Cardiac septum (tissue), 1 donor: ENCODE data around the gene SPAG16. TPM values are rescaled to one million over a fixed set of nuclear protein-coding genes. Genes with fewer than 3 reads are reported as not detected.
"Not testable (repeated sequence)": the region's sequence is repeated elsewhere in the genome, so short reads cannot be mapped to it uniquely, and the experiment has no call there.

Experiments
- DNase-seq: peaks from one replicate; pipeline ENCODE4 v3.0.0-alpha.2; 2020; ENCODE audit warnings: low spot score
- intact Hi-C: fragments of 100-400 bp; cut with DNase I; formaldehyde crosslinking; loops from one replicate; pipeline ENCODE4 v1.14.0; 2022
- total RNA-seq: library from RNA; stranded (reverse); fragmentation: NEBNext Ultra II Directional; extraction: Animal tissue kit (Norgen Biotek cat#: 25700); gene quantifications from one replicate; pipeline ENCODE4 v1.2.1, GENCODE V29; 2021
- donor health status: DM: no; HTN: no; CAD: no.

The SPAG16 gene
- total RNA-seq, 1 donor from 2014 or later: 22.8 TPM

- no peak for DNase-seq
- intact Hi-C loops: no loop called here
Measured at GRCh38 chr2:213669657-213670056, 385.4 kb downstream of the SPAG16 start.

GRCh38 chr2:213678437-213679218, 394.4 kb downstream of the SPAG16 start:
- no peak for DNase-seq
- intact Hi-C loops: no loop called here

GRCh38 chr2:213679894-213680293, 395.6 kb downstream of the SPAG16 start:
- no peak for DNase-seq
- intact Hi-C loops: no loop called here

GRCh38 chr2:213682276-213682675, 398.0 kb downstream of the SPAG16 start:
- no peak for DNase-seq
- intact Hi-C loops: no loop called here

- intact Hi-C loops: no loop called here
Measured at GRCh38 chr2:213688133-213688532, 403.9 kb downstream of the SPAG16 start.

GRCh38 chr2:213688825-213689224, 404.6 kb downstream of the SPAG16 start:
- intact Hi-C loops, DNase-seq: not testable (repeated sequence)

More at GRCh38 chr2:213688133-213688532, 403.9 kb downstream of the SPAG16 start:
- no peak for DNase-seq

- no peak for DNase-seq
- intact Hi-C loops: no loop called here
Measured at GRCh38 chr2:213689585-213689984, 405.3 kb downstream of the SPAG16 start.

GRCh38 chr2:213691351-213691750, 407.1 kb downstream of the SPAG16 start:
- intact Hi-C loops: no loop called here
- no peak for DNase-seq

GRCh38 chr2:213696442-213696841, 412.2 kb downstream of the SPAG16 start:
- intact Hi-C loops: no loop called here
- no peak for DNase-seq

GRCh38 chr2:213701365-213701764, 417.1 kb downstream of the SPAG16 start:
- DNase-seq, intact Hi-C loops: not testable (repeated sequence)

- no peak for DNase-seq
- intact Hi-C loops: no loop called here
Measured at GRCh38 chr2:213703406-213704098, 419.3 kb downstream of the SPAG16 start.

- no peak for DNase-seq
- intact Hi-C loops: no loop called here
Measured at GRCh38 chr2:213710164-213710563, 425.9 kb downstream of the SPAG16 start.

- DNase-seq: not testable (repeated sequence)
Measured at GRCh38 chr2:213718411-213718810, 434.1 kb downstream of the SPAG16 start.

GRCh38 chr2:213722565-213722964, 438.3 kb downstream of the SPAG16 start:
- intact Hi-C loops: no loop called here
- no peak for DNase-seq

More at GRCh38 chr2:213718411-213718810, 434.1 kb downstream of the SPAG16 start:
- intact Hi-C loops: not testable (repeated sequence)

- intact Hi-C loops: no loop called here
- DNase-seq: no peak
Measured at GRCh38 chr2:213723041-213723560, 438.8 kb downstream of the SPAG16 start.

- intact Hi-C loops: no loop called here
- no peak for DNase-seq
Measured at GRCh38 chr2:213723707-213724106, 439.4 kb downstream of the SPAG16 start.

GRCh38 chr2:213726101-213726500, 441.8 kb downstream of the SPAG16 start:
- intact Hi-C loops: no loop called here
- DNase-seq: no peak

- intact Hi-C loops: no loop called here
- DNase-seq: no peak
Measured at GRCh38 chr2:213733893-213734292, 449.6 kb downstream of the SPAG16 start.

GRCh38 chr2:213740453-213740852, 456.2 kb downstream of the SPAG16 start:
- intact Hi-C loops: no loop called here

GRCh38 chr2:213751446-213751845, 467.2 kb downstream of the SPAG16 start:
- DNase-seq: no peak
- intact Hi-C loops: no loop called here

More at GRCh38 chr2:213740453-213740852, 456.2 kb downstream of the SPAG16 start:
- DNase-seq: no peak

GRCh38 chr2:213752575-213752974, 468.3 kb downstream of the SPAG16 start:
- DNase-seq: no peak
- intact Hi-C loops: no loop called here
